ENCODE results near the gene SLC25A12. TPM values are rescaled to one million over a fixed set of nuclear protein-coding genes. Genes with fewer than 3 reads are reported as not detected.

The SLC25A12 gene
- total and polyA plus RNA-seq, 9 of the 15 experiments (the other 6 are each of a cell fraction or from before 2014, with no cell fraction given), result 13.5 to 36.5 (median 21.7) TPM

DNA sequence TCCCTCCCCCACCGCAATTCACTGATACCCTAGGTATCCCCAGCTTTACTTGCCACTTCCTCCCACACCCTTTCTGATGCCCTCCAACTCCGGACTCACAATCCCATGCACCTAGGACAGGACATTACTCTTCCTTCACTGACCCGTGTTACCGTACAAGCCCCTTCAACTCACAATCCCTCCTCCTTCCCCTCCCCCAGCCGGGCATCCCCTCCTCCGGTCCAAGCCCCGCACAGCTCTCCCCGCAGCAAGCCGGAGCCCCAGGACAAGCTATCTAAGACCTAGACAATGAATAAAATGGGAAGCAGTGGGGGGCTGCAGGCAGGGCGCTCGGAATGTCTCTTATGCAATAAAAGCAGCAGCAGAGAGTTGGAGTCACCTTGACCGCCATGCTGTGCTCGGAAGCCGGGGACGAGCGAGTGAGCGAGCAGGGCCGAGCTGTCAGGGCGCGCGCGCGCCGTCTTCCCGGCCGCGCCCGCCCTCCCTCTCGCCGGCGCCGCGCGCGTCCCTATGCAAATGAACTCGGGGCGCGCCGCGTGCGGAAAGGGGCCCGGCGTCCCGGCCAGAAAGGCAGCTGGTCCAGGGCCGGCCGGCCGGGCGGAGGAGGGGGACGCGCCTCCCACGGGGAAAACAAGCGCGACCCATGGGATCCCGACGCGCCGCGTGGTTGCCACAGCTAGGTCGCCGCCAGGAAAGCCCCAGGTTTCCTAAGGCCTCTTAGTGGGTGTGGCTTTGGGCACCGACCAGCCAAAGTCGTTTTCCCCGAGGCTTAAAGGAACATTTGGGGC, at the start of gene SLC25A12 (continued):
- no peak for TF ChIP-seq RERE (CRISPR knock-in tag; IDR thresholded peaks at IDR 0.05; ENCODE audit: borderline replicate concordance)
- no peak for TF ChIP-seq RFX7 (CRISPR knock-in tag; IDR thresholded peaks at IDR 0.05)
- TF ChIP-seq ZBTB26 (CRISPR knock-in tag; IDR thresholded peaks at IDR 0.05), result 0 out of 2 replicates have a peak, but pooled peaks have one; percentile 83
- TF ChIP-seq SMAD4 (CRISPR knock-in tag; conservative IDR thresholded peaks at IDR 0.05), result peak; percentile 74
- TF ChIP-seq RAD51 (IDR thresholded peaks at IDR 0.05; ENCODE audit: borderline replicate concordance, low read depth), result no peak
- TF ChIP-seq NRF1 (conservative IDR thresholded peaks at IDR 0.05 in 1 of 2, IDR thresholded peaks at IDR 0.05 in 1 of 2), result peak; percentile 84 to 85
- TF ChIP-seq XRCC5 (IDR thresholded peaks at IDR 0.05; ENCODE audit: low read depth, low read length), result peak; percentile 32; the same call in 1 of the 2 replicates
- TF ChIP-seq, protein P1, sequence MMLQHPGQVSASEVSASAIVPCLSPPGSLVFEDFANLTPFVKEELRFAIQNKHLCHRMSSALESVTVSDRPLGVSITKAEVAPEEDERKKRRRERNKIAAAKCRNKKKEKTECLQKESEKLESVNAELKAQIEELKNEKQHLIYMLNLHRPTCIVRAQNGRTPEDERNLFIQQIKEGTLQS (IDR thresholded peaks at IDR 0.05), result 0 out of 2 replicates have a peak, but pooled peaks have one; percentile 13
- TF ChIP-seq, protein P1 (CRISPR knock-in tag; conservative IDR thresholded peaks at IDR 0.05), result no peak
- TF ChIP-seq NBN (IDR thresholded peaks at IDR 0.05; ENCODE audit: low read depth), result peak; percentile 69
- no peak for TF ChIP-seq DDX20 (tag; IDR thresholded peaks at IDR 0.05; ENCODE audit: low read depth)
- no peak for TF ChIP-seq XRCC4 (IDR thresholded peaks at IDR 0.05; ENCODE audit: extremely low read depth, insufficient read depth, insufficient read length)
- peak; percentile 96 for TF ChIP-seq RB1 (IDR thresholded peaks at IDR 0.05; ENCODE audit: low read depth)
- TF ChIP-seq ZNF551 (CRISPR knock-in tag; IDR thresholded peaks at IDR 0.05), result no peak
- TF ChIP-seq RUNX1 (IDR thresholded peaks at IDR 0.05; ENCODE audit: low read depth), result no peak
- TF ChIP-seq E2F6 (IDR thresholded peaks at IDR 0.05; ENCODE audit: borderline replicate concordance in 1 of 2, extremely low read depth in 1 of 2, insufficient read depth in 1 of 2, insufficient read length in 1 of 2, low read depth in 1 of 2, low read length in 1 of 2, poor library complexity in 1 of 2, severe bottlenecking in 1 of 2), result peak; percentile 62 to 87

Data from K562 (cell line).